CD8-positive, alpha-beta memory T cell (primary cell): ENCODE results near the gene OPTC. TPM values are rescaled to one million over a fixed set of nuclear protein-coding genes. Genes with fewer than 3 reads are reported as not detected.

Source experiments
- CTCF ChIA-PET: fragments of 350-600 bp; sonication (Branson Sonifier 250); formaldehyde crosslinking; loops from one replicate; lab custom pipeline; 2021; ENCODE audit warnings: antibody characterized with exemption; lab: Charles Lee
- POLR2A ChIA-PET: fragments of 350-600 bp; sonication (Branson Sonifier 250); formaldehyde crosslinking; loops from one replicate; lab custom pipeline; 2021; ENCODE audit warnings: antibody characterized with exemption; lab: Charles Lee
- DNase-seq, 5 donors: peaks; one replicate each; pipeline versions ENCODE4 v3.0.0 to v3.0.0-alpha.2; 2020 to 2022; ENCODE audit warnings: mixed read lengths in 1 of 5
- H3K27ac ChIP-seq: one replicate; pipeline ENCODE4 v1.7.0; 2013; ENCODE audit warnings: low read depth, mild to moderate bottlenecking, low read length, moderate library complexity
- H3K27me3 ChIP-seq: 2 replicates; pipeline ENCODE4 v1.7.0; 2013; ENCODE audit warnings: low read length, mild to moderate bottlenecking; ENCODE audit not compliant: insufficient read depth, poor library complexity, severe bottlenecking
- H3K36me3 ChIP-seq: 2 replicates; pipeline ENCODE4 v1.7.0; 2013; ENCODE audit warnings: mild to moderate bottlenecking, low read length, moderate library complexity; ENCODE audit not compliant: insufficient read depth
- H3K4me1 ChIP-seq: 2 replicates; pipeline ENCODE4 v1.7.0; 2013; ENCODE audit warnings: mild to moderate bottlenecking, low read length, moderate library complexity; ENCODE audit not compliant: insufficient read depth
- H3K4me3 ChIP-seq: 2 replicates; pipeline ENCODE4 v1.7.0; 2013; ENCODE audit warnings: mild to moderate bottlenecking, low read length
- H3K9me3 ChIP-seq: 2 replicates; pipeline ENCODE4 v1.7.0; 2013; ENCODE audit warnings: mild to moderate bottlenecking, low read length
- H3K27ac Mint-ChIP-seq, 8 donors: one replicate each; pipeline ENCODE4 v1.8.0; 2020 to 2021; ENCODE audit warnings: mixed read lengths in 8 of 8, mild to moderate bottlenecking in 6 of 8, inconsistent platforms in 3 of 8, moderate library complexity in 3 of 8
- H3K27me3 Mint-ChIP-seq, 2 donors: one replicate each; pipeline ENCODE4 v1.8.0; 2020 to 2021; ENCODE audit warnings: mixed read lengths in 2 of 2, mild to moderate bottlenecking in 1 of 2, moderate library complexity in 1 of 2
- H3K36me3 Mint-ChIP-seq, 3 donors: one replicate each; pipeline ENCODE4 v1.8.0; 2020 to 2021; ENCODE audit warnings: mixed read lengths in 3 of 3, inconsistent platforms in 1 of 3, mild to moderate bottlenecking in 1 of 3
- H3K4me1 Mint-ChIP-seq, 3 donors: one replicate each; pipeline ENCODE4 v1.8.0; 2020 to 2021; ENCODE audit warnings: mixed read lengths in 3 of 3, inconsistent platforms in 1 of 3, mild to moderate bottlenecking in 1 of 3
- H3K4me3 Mint-ChIP-seq, 7 donors: one replicate each; pipeline ENCODE4 v1.8.0; 2020 to 2021; ENCODE audit warnings: mixed read lengths in 7 of 7, mild to moderate bottlenecking in 6 of 7, moderate library complexity in 4 of 7, inconsistent platforms in 2 of 7
- H3K9me3 Mint-ChIP-seq, 5 donors: one replicate each; pipeline ENCODE4 v1.8.0; 2020 to 2022; ENCODE audit warnings: mixed read lengths in 5 of 5, mild to moderate bottlenecking in 3 of 5, moderate library complexity in 2 of 5, inconsistent platforms in 1 of 5
- polyA plus RNA-seq: library from polyadenylated mRNA; unstranded; fragments of 300-500 nt; fragmentation: Illumina TruSeq; gene quantifications from one replicate; pipeline ENCODE4 v1.2.3, GENCODE V29; 2021
- total RNA-seq, 2 experiments: library from RNA; stranded (reverse); gene quantifications; one replicate each; pipeline ENCODE4 v1.2.3, GENCODE V29; 2021

OPTC gene
- total and polyA plus RNA-seq, 3 experiments from 2014 or later = not detected

GRCh38 chr1:203451836-203452784 lies 41.8 kb upstream of the OPTC start:
- Mint-ChIP-seq H3K4me1 (no peaks in the 10 kb centered on the region), H3K4me3 (no peak overlapping the region), H3K9me3 (no peaks in the 10 kb centered on the region), H3K27ac (peak overlapping the region in 1 of 8 donors; percentile 66), H3K27me3 (peaks cover 11 to 53% of the 10 kb centered on the region in 2 donors), H3K36me3 (no peaks in the 10 kb centered on the region)
- no peaks in the 10 kb centered on the region for H3K36me3 ChIP-seq
- POLR2A ChIA-PET = no interaction called here
- no peaks in the 10 kb centered on the region for H3K27me3 ChIP-seq
- no peaks in the 10 kb centered on the region for H3K4me1 ChIP-seq
- CTCF ChIA-PET = no interaction called here
- no peak for DNase-seq
- H3K4me3 ChIP-seq = no peak overlapping the region
- no peak overlapping the region for H3K27ac ChIP-seq
- H3K9me3 ChIP-seq = no peaks in the 10 kb centered on the region

GRCh38 chr1:203453016-203453415 lies 40.9 kb upstream of the OPTC start:
- POLR2A ChIA-PET = no interaction called here
- peaks cover 11 to 56% of the 10 kb centered on the region in 2 donors for H3K27me3 Mint-ChIP-seq
- no peaks in the 10 kb centered on the region for H3K4me1 Mint-ChIP-seq
- no peaks in the 10 kb centered on the region for H3K27me3 ChIP-seq
- H3K36me3 ChIP-seq = no peaks in the 10 kb centered on the region
- H3K36me3 Mint-ChIP-seq = no peaks in the 10 kb centered on the region
- H3K4me1 ChIP-seq = no peaks in the 10 kb centered on the region
- H3K27ac Mint-ChIP-seq = peak overlapping the region in 1 of 8 donors; percentile 66
- H3K9me3 ChIP-seq = no peaks in the 10 kb centered on the region
- no peak overlapping the region for H3K4me3 ChIP-seq
- H3K4me3 Mint-ChIP-seq = no peak overlapping the region
- CTCF ChIA-PET = no interaction called here
- no peaks in the 10 kb centered on the region for H3K9me3 Mint-ChIP-seq
- no peak overlapping the region for H3K27ac ChIP-seq
- DNase-seq = no peak

GRCh38 chr1:203453616-203454015 lies 40.3 kb upstream of the OPTC start:
- Mint-ChIP-seq H3K4me3 (no peak overlapping the region), H3K27me3 (peaks cover 9 to 60% of the 10 kb centered on the region in 2 donors), H3K4me1 (no peaks in the 10 kb centered on the region), H3K36me3 (no peaks in the 10 kb centered on the region), H3K27ac (no peak overlapping the region), H3K9me3 (no peaks in the 10 kb centered on the region)
- Histone ChIP-seq H3K4me1 (no peaks in the 10 kb centered on the region), H3K4me3 (no peak overlapping the region), H3K36me3 (no peaks in the 10 kb centered on the region), H3K27ac (no peak overlapping the region), H3K9me3 (no peaks in the 10 kb centered on the region), H3K27me3 (no peaks in the 10 kb centered on the region)
- no peak for DNase-seq
- ChIA-PET POLR2A (no interaction called here), CTCF (no interaction called here)

GRCh38 chr1:203454986-203455471 lies 38.9 kb upstream of the OPTC start:
- POLR2A ChIA-PET = no interaction called here
- Histone ChIP-seq H3K4me1 (no peaks in the 10 kb centered on the region), H3K4me3 (no peak overlapping the region), H3K27me3 (no peaks in the 10 kb centered on the region), H3K36me3 (no peaks in the 10 kb centered on the region), H3K27ac (no peak overlapping the region), H3K9me3 (no peaks in the 10 kb centered on the region)
- Mint-ChIP-seq H3K36me3 (no peaks in the 10 kb centered on the region), H3K27ac (no peak overlapping the region), H3K4me3 (no peak overlapping the region), H3K27me3 (peaks cover 9 to 60% of the 10 kb centered on the region in 2 donors), H3K4me1 (no peaks in the 10 kb centered on the region), H3K9me3 (no peaks in the 10 kb centered on the region)
- CTCF ChIA-PET = no interaction called here
- DNase-seq = no peak

GRCh38 chr1:203455706-203456105 lies 38.2 kb upstream of the OPTC start:
- CTCF ChIA-PET = no interaction called here
- Histone ChIP-seq H3K27me3 (no peaks in the 10 kb centered on the region), H3K36me3 (no peaks in the 10 kb centered on the region), H3K4me3 (no peak overlapping the region), H3K9me3 (no peaks in the 10 kb centered on the region), H3K4me1 (no peaks in the 10 kb centered on the region), H3K27ac (no peak overlapping the region)
- Mint-ChIP-seq H3K4me3 (no peak overlapping the region), H3K36me3 (no peaks in the 10 kb centered on the region), H3K27me3 (peaks cover 14 to 61% of the 10 kb centered on the region in 2 donors), H3K27ac (no peak overlapping the region), H3K9me3 (no peaks in the 10 kb centered on the region), H3K4me1 (no peaks in the 10 kb centered on the region)
- no peak for DNase-seq
- POLR2A ChIA-PET = no interaction called here

- Histone ChIP-seq H3K9me3 (no peaks in the 10 kb centered on the region), H3K27me3 (no peaks in the 10 kb centered on the region), H3K4me3 (no peak overlapping the region), H3K36me3 (no peaks in the 10 kb centered on the region), H3K27ac (no peak overlapping the region), H3K4me1 (no peaks in the 10 kb centered on the region)
- Mint-ChIP-seq H3K36me3 (no peaks in the 10 kb centered on the region), H3K4me3 (no peak overlapping the region), H3K4me1 (no peaks in the 10 kb centered on the region), H3K9me3 (no peaks in the 10 kb centered on the region), H3K27ac (peak overlapping the region in 1 of 8 donors; percentile 91), H3K27me3 (peaks cover 17 to 59% of the 10 kb centered on the region in 2 donors)
- ChIA-PET POLR2A (no interaction called here), CTCF (no interaction called here)
- DNase-seq = no peak
Measured at GRCh38 chr1:203456577-203456976, 37.4 kb upstream of the OPTC start.

GRCh38 chr1:203458078-203458477 lies 35.9 kb upstream of the OPTC start:
- Mint-ChIP-seq H3K36me3 (no peaks in the 10 kb centered on the region), H3K27me3 (peaks cover 27 to 55% of the 10 kb centered on the region in 2 donors), H3K27ac (no peak overlapping the region), H3K4me1 (peaks cover 0 to 4% (median 0%) of the 10 kb centered on the region in 3 donors), H3K9me3 (no peaks in the 10 kb centered on the region), H3K4me3 (no peak overlapping the region)
- no peaks in the 10 kb centered on the region for H3K36me3 ChIP-seq
- H3K4me1 ChIP-seq = no peaks in the 10 kb centered on the region
- no peaks in the 10 kb centered on the region for H3K27me3 ChIP-seq
- POLR2A ChIA-PET = no interaction called here
- H3K4me3 ChIP-seq = no peak overlapping the region
- CTCF ChIA-PET = no interaction called here
- no peak for DNase-seq
- H3K27ac ChIP-seq = no peak overlapping the region
- no peaks in the 10 kb centered on the region for H3K9me3 ChIP-seq

- Mint-ChIP-seq H3K9me3 (no peaks in the 10 kb centered on the region), H3K27me3 (peaks cover 26 to 55% of the 10 kb centered on the region in 2 donors), H3K36me3 (no peaks in the 10 kb centered on the region), H3K4me1 (peaks cover 0 to 4% (median 0%) of the 10 kb centered on the region in 3 donors), H3K27ac (no peak overlapping the region), H3K4me3 (no peak overlapping the region)
- ChIA-PET POLR2A (no interaction called here), CTCF (no interaction called here)
- no peak for DNase-seq
- Histone ChIP-seq H3K27me3 (no peaks in the 10 kb centered on the region), H3K4me3 (no peak overlapping the region), H3K27ac (no peak overlapping the region), H3K9me3 (no peaks in the 10 kb centered on the region), H3K36me3 (no peaks in the 10 kb centered on the region), H3K4me1 (no peaks in the 10 kb centered on the region)
Measured at GRCh38 chr1:203459671-203460201, 34.2 kb upstream of the OPTC start.
